ENCODE data around the gene TIMM13.

DNA sequence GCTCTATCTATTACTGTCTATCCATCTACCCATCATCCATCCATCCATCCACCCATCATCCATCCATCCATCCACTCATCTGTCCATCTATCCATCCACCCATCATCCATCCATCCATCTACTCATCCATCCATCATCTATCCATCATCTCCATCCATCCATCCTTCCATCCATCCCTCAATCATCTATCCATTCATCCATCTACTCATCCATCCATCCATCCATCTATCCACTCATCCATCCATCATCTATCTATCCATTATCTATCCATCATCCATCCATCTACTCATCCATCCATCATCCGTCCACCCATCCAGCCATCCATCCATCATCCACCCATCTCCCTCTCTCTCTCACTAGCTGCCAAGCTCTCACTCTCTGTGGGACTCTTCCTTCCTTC lies 13.1 kb upstream of the TIMM13 start:
- TF ChIP-seq, protein P1, sequence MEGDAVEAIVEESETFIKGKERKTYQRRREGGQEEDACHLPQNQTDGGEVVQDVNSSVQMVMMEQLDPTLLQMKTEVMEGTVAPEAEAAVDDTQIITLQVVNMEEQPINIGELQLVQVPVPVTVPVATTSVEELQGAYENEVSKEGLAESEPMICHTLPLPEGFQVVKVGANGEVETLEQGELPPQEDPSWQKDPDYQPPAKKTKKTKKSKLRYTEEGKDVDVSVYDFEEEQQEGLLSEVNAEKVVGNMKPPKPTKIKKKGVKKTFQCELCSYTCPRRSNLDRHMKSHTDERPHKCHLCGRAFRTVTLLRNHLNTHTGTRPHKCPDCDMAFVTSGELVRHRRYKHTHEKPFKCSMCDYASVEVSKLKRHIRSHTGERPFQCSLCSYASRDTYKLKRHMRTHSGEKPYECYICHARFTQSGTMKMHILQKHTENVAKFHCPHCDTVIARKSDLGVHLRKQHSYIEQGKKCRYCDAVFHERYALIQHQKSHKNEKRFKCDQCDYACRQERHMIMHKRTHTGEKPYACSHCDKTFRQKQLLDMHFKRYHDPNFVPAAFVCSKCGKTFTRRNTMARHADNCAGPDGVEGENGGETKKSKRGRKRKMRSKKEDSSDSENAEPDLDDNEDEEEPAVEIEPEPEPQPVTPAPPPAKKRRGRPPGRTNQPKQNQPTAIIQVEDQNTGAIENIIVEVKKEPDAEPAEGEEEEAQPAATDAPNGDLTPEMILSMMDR (IDR thresholded peaks at IDR 0.05; ENCODE audit: insufficient read depth, low read length), result no peak
- TF ChIP-seq GABPA (IDR thresholded peaks at IDR 0.05; ENCODE audit: low read depth) (no peak), POLR2AphosphoS5 (IDR thresholded peaks at IDR 0.05; ENCODE audit: low read depth) (no peak), SPI1 (IDR thresholded peaks at IDR 0.05; ENCODE audit: borderline replicate concordance, low read depth) (no peak)
